Fibroblast of lung (primary cell): ENCODE measurements around the gene IFRD1. TPM values are rescaled to one million over a fixed set of nuclear protein-coding genes. Genes with fewer than 3 reads are reported as not detected.

Source experiments
- DNase-seq, 2 donors: peaks; one replicate each; pipeline versions ENCODE4 v3.0.0 to v3.0.0-alpha.2; 2010; ENCODE audit warnings: low read depth in 2 of 2
- H2AFZ ChIP-seq: 2 replicates; pipeline ENCODE4 v1.5.1; 2012; ENCODE audit warnings: low read length, control low read depth, inconsistent platforms
- H3K27ac ChIP-seq: 2 replicates; pipeline ENCODE4 v1.5.1; 2011; ENCODE audit warnings: low read length, control low read depth; ENCODE audit not compliant: insufficient read depth
- H3K27me3 ChIP-seq: 2 replicates; pipeline ENCODE4 v1.5.1; 2011; ENCODE audit warnings: mild to moderate bottlenecking, low read length; ENCODE audit not compliant: control insufficient read depth, insufficient read depth
- H3K36me3 ChIP-seq: 2 replicates; pipeline ENCODE4 v1.5.1; 2011; ENCODE audit warnings: low read length; ENCODE audit not compliant: control insufficient read depth, insufficient read depth
- H3K4me1 ChIP-seq: 2 replicates; pipeline ENCODE4 v1.5.1; 2011; ENCODE audit warnings: low read length; ENCODE audit not compliant: control insufficient read depth, insufficient read depth; ENCODE audit errors: extremely low read depth
- H3K4me2 ChIP-seq: 2 replicates; pipeline ENCODE4 v1.5.1; 2011; ENCODE audit warnings: low read length, control low read depth; ENCODE audit not compliant: insufficient read depth; ENCODE audit errors: extremely low read depth
- H3K4me3 ChIP-seq, 4 experiments: fragments of 200-600 bp in 1 of 4; sonication (generic) in 1 of 4; replicated peaks in 1 of 4; 2 replicates each; pipeline ENCODE4 v1.5.1; 2011 to 2016; ENCODE audit warnings: low read length in 4 of 4, low read depth in 3 of 4, mild to moderate bottlenecking in 3 of 4, control low read depth in 2 of 4, inconsistent platforms in 1 of 4, mixed read lengths in 1 of 4; ENCODE audit not compliant: insufficient read depth in 1 of 4; ENCODE audit errors: control extremely low read depth in 1 of 4
- H3K79me2 ChIP-seq: 2 replicates; pipeline ENCODE4 v1.5.1; 2012; ENCODE audit warnings: mild to moderate bottlenecking, low read length, inconsistent platforms; ENCODE audit not compliant: control insufficient read depth, insufficient read depth
- H3K9ac ChIP-seq: 2 replicates; pipeline ENCODE4 v1.5.1; 2011; ENCODE audit warnings: mild to moderate bottlenecking, low read length, control low read depth; ENCODE audit not compliant: insufficient read depth
- H3K9me3 ChIP-seq: 2 replicates; pipeline ENCODE4 v1.5.1; 2012; ENCODE audit warnings: low read depth, low read length; ENCODE audit not compliant: control insufficient read depth, insufficient read depth
- H4K20me1 ChIP-seq: 2 replicates; pipeline ENCODE4 v1.5.1; 2011; ENCODE audit warnings: low read length; ENCODE audit not compliant: control insufficient read depth, insufficient read depth; ENCODE audit errors: extremely low read depth
- EZH2 ChIP-seq: IDR thresholded peaks from 2 replicates; pipeline ENCODE4 v1.5.1; 2012; ENCODE audit warnings: low read length, control low read depth, mild to moderate bottlenecking; ENCODE audit errors: missing control alignments
- polyA plus RNA-seq, 2 donors: library from polyadenylated mRNA; depleted of rRNA in 1 of 2; stranded (reverse) in 1 of 2; unstranded in 1 of 2; fragments of >200 nt; gene quantifications; 2 replicates each; pipeline ENCODE4 v1.2.1, GENCODE V29; 2011 to 2012; ENCODE audit warnings: missing spikeins in 1 of 2
- total RNA-seq: library from RNA; depleted of rRNA; stranded (reverse); fragments of >200 nt; gene quantifications from 2 replicates; pipeline ENCODE4 v1.2.1, GENCODE V29; 2014
- TF ChIP-seq, protein P1 (sequence below), 2 donors: IDR thresholded peaks in 1 of 2; conservative IDR thresholded peaks in 1 of 2; 1 replicate in 1 of 2; 2 replicates in 1 of 2; pipeline ENCODE4 v1.5.1; 2011 to 2012; ENCODE audit warnings: low read length in 2 of 2, control low read depth in 1 of 2, inconsistent platforms in 1 of 2, low read depth in 1 of 2, mild to moderate bottlenecking in 1 of 2

The IFRD1 gene
- total and polyA plus RNA-seq, 2 donors (not counting 1 experiment from before 2014, with no cell fraction given), result 42.6 to 127 TPM

DNA sequence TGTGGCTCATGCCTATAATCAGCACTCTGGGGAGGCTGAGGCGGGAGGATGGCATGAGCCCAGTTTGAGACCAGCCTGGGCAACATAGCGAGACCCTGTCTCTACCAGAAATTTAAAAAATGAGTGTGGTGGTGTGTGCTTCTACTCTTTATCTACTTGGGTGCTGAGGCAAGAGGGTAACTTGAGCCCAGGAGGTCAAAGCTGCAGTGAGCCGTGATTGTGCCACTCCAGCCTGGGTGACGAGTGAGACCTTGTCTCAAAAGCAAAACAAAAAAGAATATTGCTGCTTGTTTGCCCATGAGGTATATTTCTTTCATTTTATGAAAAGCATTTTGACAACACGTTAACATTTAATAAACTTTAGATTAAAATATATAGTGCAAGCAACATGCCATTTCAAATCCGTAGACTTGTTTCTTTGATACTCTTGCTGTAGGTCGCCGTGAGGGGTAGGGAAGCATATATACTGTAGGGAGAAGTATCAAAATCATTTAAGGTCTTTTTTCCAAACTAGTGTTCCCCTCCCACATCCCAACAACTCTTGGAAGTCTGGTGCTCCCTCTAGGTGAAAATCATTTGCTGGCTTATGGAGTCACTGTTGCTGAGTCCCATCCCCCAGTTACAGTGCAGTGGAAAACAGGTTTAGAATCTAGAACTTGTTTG, 26.3 kb downstream of the IFRD1 start:
- TF ChIP-seq, protein P1, sequence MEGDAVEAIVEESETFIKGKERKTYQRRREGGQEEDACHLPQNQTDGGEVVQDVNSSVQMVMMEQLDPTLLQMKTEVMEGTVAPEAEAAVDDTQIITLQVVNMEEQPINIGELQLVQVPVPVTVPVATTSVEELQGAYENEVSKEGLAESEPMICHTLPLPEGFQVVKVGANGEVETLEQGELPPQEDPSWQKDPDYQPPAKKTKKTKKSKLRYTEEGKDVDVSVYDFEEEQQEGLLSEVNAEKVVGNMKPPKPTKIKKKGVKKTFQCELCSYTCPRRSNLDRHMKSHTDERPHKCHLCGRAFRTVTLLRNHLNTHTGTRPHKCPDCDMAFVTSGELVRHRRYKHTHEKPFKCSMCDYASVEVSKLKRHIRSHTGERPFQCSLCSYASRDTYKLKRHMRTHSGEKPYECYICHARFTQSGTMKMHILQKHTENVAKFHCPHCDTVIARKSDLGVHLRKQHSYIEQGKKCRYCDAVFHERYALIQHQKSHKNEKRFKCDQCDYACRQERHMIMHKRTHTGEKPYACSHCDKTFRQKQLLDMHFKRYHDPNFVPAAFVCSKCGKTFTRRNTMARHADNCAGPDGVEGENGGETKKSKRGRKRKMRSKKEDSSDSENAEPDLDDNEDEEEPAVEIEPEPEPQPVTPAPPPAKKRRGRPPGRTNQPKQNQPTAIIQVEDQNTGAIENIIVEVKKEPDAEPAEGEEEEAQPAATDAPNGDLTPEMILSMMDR (conservative IDR thresholded peaks at IDR 0.05 in 1 of 2, IDR thresholded peaks at IDR 0.05 in 1 of 2; ENCODE audit: low read depth in 1 of 2, low read length in 2 of 2), result no peak
- TF ChIP-seq EZH2, result no peak
- Histone ChIP-seq H3K4me2 (no peak overlapping the region), H3K9ac (no peak overlapping the region), H3K27me3 (no peaks in the 10 kb centered on the region), H3K9me3 (no peaks in the 10 kb centered on the region), H3K4me3 (no peak overlapping the region), H3K4me1 (peaks cover 7% of the 10 kb centered on the region), H2AFZ (no peak overlapping the region), H3K27ac (no peak overlapping the region), H3K79me2 (no peaks in the 10 kb centered on the region), H3K36me3 (peaks cover 7% of the 10 kb centered on the region), H4K20me1 (no peaks in the 10 kb centered on the region)
- no peak for DNase-seq

DNA sequence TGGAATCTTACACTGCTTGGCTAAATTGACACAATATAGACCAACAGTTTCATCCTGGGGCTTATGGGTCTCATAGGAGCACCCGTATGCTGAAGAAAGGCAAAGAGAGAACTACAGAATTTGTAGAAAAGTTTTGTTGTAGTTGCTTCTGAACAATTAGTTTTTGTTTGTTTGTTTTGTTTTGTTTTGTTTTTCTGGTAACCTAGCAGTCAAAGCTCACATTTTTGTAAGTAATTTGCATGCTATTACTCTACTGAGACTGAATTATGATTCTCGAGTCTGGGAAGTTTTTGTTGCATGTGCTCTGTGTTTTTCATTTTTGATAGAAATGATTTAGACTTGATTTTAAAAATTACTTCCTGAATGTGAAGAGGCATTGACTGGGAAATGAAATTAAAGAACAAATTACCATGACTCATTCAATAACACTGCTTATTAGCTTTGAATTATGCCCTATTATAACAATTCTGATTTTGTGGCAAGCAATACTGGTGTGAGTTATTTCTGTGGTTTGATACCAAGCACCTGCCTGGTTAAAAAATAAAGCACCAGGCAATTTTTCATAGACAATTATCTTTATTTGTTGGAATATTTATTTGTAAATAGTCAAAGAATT, 31.0 kb downstream of the IFRD1 start:
- Histone ChIP-seq H2AFZ (no peak overlapping the region), H3K4me1 (peaks cover 10% of the 10 kb centered on the region), H3K27me3 (no peaks in the 10 kb centered on the region), H3K79me2 (no peaks in the 10 kb centered on the region), H4K20me1 (no peaks in the 10 kb centered on the region), H3K27ac (peak overlapping the region; percentile 22), H3K36me3 (no peaks in the 10 kb centered on the region), H3K9me3 (no peaks in the 10 kb centered on the region), H3K4me3 (no peak overlapping the region), H3K4me2 (no peak overlapping the region), H3K9ac (no peak overlapping the region)
- peak in 1 of 2 donors; percentile 9 for DNase-seq
- TF ChIP-seq EZH2, result no peak

DNA sequence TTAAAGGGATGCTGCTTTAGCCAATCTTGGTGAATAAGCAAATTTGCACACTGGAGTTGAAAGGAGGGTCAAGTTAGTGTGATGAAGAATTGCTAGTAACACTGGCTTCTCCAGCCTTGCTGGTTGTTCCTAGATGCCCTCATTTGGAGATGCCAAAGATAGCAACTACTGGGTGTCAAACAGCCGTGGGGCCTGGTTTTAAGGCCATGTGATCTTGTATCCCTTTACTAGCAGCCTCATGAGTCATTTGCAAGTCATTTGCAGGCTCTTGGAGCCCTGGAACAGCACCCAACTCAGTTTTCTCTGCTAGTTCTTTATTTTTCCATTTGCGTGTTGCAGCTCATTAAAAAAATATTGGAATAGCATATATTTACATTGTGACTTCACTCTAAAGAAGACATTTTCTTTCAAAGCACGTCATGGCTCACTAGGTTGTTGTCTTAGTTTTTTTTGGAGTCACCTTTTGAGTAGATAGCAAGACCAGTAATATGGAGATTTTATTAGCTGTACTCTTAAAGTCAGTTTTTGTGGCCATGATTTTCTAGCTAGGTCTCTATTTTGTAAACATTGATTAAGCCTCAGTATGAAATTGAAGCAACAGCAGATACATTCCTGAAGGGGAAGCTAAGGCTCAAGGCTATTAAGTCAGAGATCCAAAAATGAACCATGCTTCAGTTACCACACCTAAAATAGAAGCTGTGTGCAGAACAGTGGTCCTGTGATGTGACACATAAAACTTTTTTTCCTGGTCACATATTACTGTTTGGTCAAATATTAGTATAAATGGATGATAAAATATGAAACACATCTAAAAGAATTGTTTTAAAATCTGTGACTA, 31.8 kb downstream of the IFRD1 start:
- H3K27me3 ChIP-seq, result no peaks in the 10 kb centered on the region
- H3K4me2 ChIP-seq, result peak overlapping the region; percentile 42
- TF ChIP-seq, protein P1 (conservative IDR thresholded peaks at IDR 0.05 in 1 of 2, IDR thresholded peaks at IDR 0.05 in 1 of 2; ENCODE audit: low read depth in 1 of 2, low read length in 2 of 2), result no peak
- TF ChIP-seq EZH2, result no peak
- no peaks in the 10 kb centered on the region for H4K20me1 ChIP-seq
- no peak overlapping the region for H2AFZ ChIP-seq
- peaks cover 10% of the 10 kb centered on the region for H3K4me1 ChIP-seq
- H3K9me3 ChIP-seq, result no peaks in the 10 kb centered on the region
- no peaks in the 10 kb centered on the region for H3K36me3 ChIP-seq
- peak overlapping the region; percentile 18 for H3K27ac ChIP-seq
- peak; percentile 90 to 95 for DNase-seq
- H3K79me2 ChIP-seq, result no peaks in the 10 kb centered on the region
- no peak overlapping the region for H3K4me3 ChIP-seq
- no peak overlapping the region for H3K9ac ChIP-seq
